Keratinocyte (primary cell): Measurements from ENCODE around the gene UGT2B7. TPM values are rescaled to one million over a fixed set of nuclear protein-coding genes. Genes with fewer than 3 reads are reported as not detected.
"Not testable (repeated sequence)": the region's sequence is repeated elsewhere in the genome, so short reads cannot be mapped to it uniquely, and the experiment has no call there.

Source experiments
- DNase-seq: peaks from one replicate; pipeline ENCODE4 v3.0.0-alpha.2; 2011; ENCODE audit warnings: low read depth, missing footprints, low spot score
- FAIRE-seq: peaks from 2 replicates; lab custom pipeline; 2011; peaks lifted over from hg19 to GRCh38; lab: Jason Lieb, UNC
- H2AFZ ChIP-seq: 2 replicates; pipeline ENCODE4 v1.6.0; 2012; ENCODE audit warnings: low read length, control low read depth, inconsistent platforms; ENCODE audit not compliant: control insufficient read depth
- H3K27ac ChIP-seq: 2 replicates; pipeline ENCODE4 v1.5.1; 2011; ENCODE audit warnings: low read length; ENCODE audit not compliant: control insufficient read depth, insufficient read depth
- H3K27me3 ChIP-seq: 3 replicates; pipeline ENCODE4 v1.6.0; 2011; ENCODE audit warnings: low read length; ENCODE audit not compliant: control insufficient read depth, insufficient read depth; ENCODE audit errors: extremely low read depth
- H3K36me3 ChIP-seq, 2 experiments: 2 replicates in 1 of 2; 3 replicates in 1 of 2; pipeline ENCODE4 v1.5.1; 2011; ENCODE audit warnings: low read length in 2 of 2, mild to moderate bottlenecking in 1 of 2; ENCODE audit not compliant: control insufficient read depth in 2 of 2, insufficient read depth in 2 of 2; ENCODE audit errors: extremely low read depth in 1 of 2
- H3K4me1 ChIP-seq: 3 replicates; pipeline ENCODE4 v1.5.1; 2011; ENCODE audit warnings: low read length; ENCODE audit not compliant: control insufficient read depth, insufficient read depth; ENCODE audit errors: extremely low read depth
- H3K4me2 ChIP-seq: 3 replicates; pipeline ENCODE4 v1.6.0; 2011; ENCODE audit warnings: low read depth, low read length; ENCODE audit not compliant: control insufficient read depth, insufficient read depth; ENCODE audit errors: extremely low read depth
- H3K4me3 ChIP-seq, 3 experiments: fragments of 200-600 bp in 1 of 3; sonication (generic) in 1 of 3; 2 replicates in 2 of 3; 3 replicates in 1 of 3; pipeline ENCODE4 v1.5.1; 2011 to 2016; ENCODE audit warnings: low read length in 3 of 3, mild to moderate bottlenecking in 3 of 3, control low read depth in 2 of 3, inconsistent platforms in 1 of 3, low read depth in 1 of 3, mixed read lengths in 1 of 3, mixed run types in 1 of 3, moderate library complexity in 1 of 3; ENCODE audit not compliant: control insufficient read depth in 2 of 3, insufficient read depth in 2 of 3; ENCODE audit errors: extremely low read depth in 1 of 3
- H3K79me2 ChIP-seq: 2 replicates; pipeline ENCODE4 v1.6.0; 2012; ENCODE audit warnings: low read length; ENCODE audit not compliant: control insufficient read depth, insufficient read depth
- H3K9ac ChIP-seq: 3 replicates; pipeline ENCODE4 v1.6.0; 2011; ENCODE audit warnings: low read length; ENCODE audit not compliant: control insufficient read depth, insufficient read depth; ENCODE audit errors: extremely low read depth
- H3K9me1 ChIP-seq: 3 replicates; pipeline ENCODE4 v1.6.0; 2011; ENCODE audit warnings: low read length; ENCODE audit not compliant: control insufficient read depth, insufficient read depth; ENCODE audit errors: extremely low read depth
- H3K9me3 ChIP-seq: 2 replicates; pipeline ENCODE4 v1.5.1; 2012; ENCODE audit warnings: low read depth, low read length; ENCODE audit not compliant: control insufficient read depth
- H4K20me1 ChIP-seq: 3 replicates; pipeline ENCODE4 v1.6.0; 2011; ENCODE audit warnings: low read length; ENCODE audit not compliant: control insufficient read depth, insufficient read depth; ENCODE audit errors: extremely low read depth
- CTCF ChIP-seq, 3 experiments: IDR thresholded peaks in 1 of 3; conservative IDR thresholded peaks in 1 of 3; optimal IDR thresholded peaks in 1 of 3; 2 replicates in 2 of 3; 3 replicates in 1 of 3; pipeline versions ENCODE3 to v1.5.1; 2011; ENCODE audit warnings: low read length in 3 of 3, mild to moderate bottlenecking in 3 of 3, moderate library complexity in 2 of 3, control low read depth in 1 of 3, inconsistent platforms in 1 of 3; ENCODE audit not compliant: insufficient read depth in 2 of 3; ENCODE audit errors: extremely low read depth in 1 of 3
- EZH2 ChIP-seq: IDR thresholded peaks from one replicate; pipeline ENCODE4 v1.6.1; 2012; ENCODE audit warnings: inconsistent platforms, mild to moderate bottlenecking, low read length, moderate library complexity
- dilution Hi-C: fragments of 300-500 bp; cut with MboI; formaldehyde crosslinking; loops from one replicate; pipeline ENCODE4 v1.7.0; 2020; ENCODE audit warnings: low sequenced_read_pairs; ENCODE audit not compliant: extremely low pct_ligation_motif_present
- polyA minus RNA-seq, 3 experiments: library from RNA; depleted of rRNA, polyadenylated mRNA; stranded (reverse); fragments of >200 nt; gene quantifications; 1 replicate in 1 of 3; 2 replicates in 1 of 3; 3 replicates in 1 of 3; pipeline ENCODE4 v1.2.3, GENCODE V29; 2011
- polyA plus RNA-seq, 5 experiments: library from polyadenylated mRNA; depleted of rRNA in 3 of 5; stranded (reverse) in 3 of 5; stranded (forward) in 1 of 5; unstranded in 1 of 5; fragments of >200 nt; gene quantifications; 1 replicate in 1 of 5; 2 replicates in 3 of 5; 3 replicates in 1 of 5; pipeline versions ENCODE4 v1.2.1 to v1.2.3, GENCODE V29; 2011 to 2012; ENCODE audit warnings: missing spikeins in 2 of 5, low read depth in 1 of 5, low replicate concordance in 1 of 5

UGT2B7 gene
- polyA plus RNA-seq (0.05 to 0.11 TPM (median 0.05 TPM) in 3 replicates), polyA minus RNA-seq (0.13 TPM in 1 of 3 replicates, not detected in the others)
- polyA plus RNA-seq (2011; ENCODE audit: low read depth), result not detected
- polyA plus RNA-seq (2011; cell fraction: cytosol; rRNA removed), result 0.05 TPM in 1 of 2 replicates, not detected in the other
- 0.07 TPM in 1 of 2 replicates, not detected in the other for polyA plus RNA-seq (2011; cell fraction: nucleus; rRNA removed)
- not detected in 2 replicates for polyA plus RNA-seq (2012; ENCODE audit: low replicate concordance)
- polyA minus RNA-seq (2011; cell fraction: cytosol; rRNA and poly(A)+ RNA removed), result not detected
- polyA minus RNA-seq (2011; cell fraction: nucleus; rRNA and poly(A)+ RNA removed), result not detected in 2 replicates

- DNase-seq, result no peak
Measured at GRCh38 chr4:69096111-69096656, at the start of gene UGT2B7. Gene UGT2B7 (plus strand): TSS chr4:69096474. CDS start chr4:69096521, 47 bp downstream.

GRCh38 chr4:69049860-69050259 is 46.4 kb upstream of the UGT2B7 start:
- Histone ChIP-seq H4K20me1 (no peaks in the 10 kb centered on the region), H3K4me2 (no peak overlapping the region), H3K4me1 (peaks cover under 1% of the 10 kb centered on the region), H3K27me3 (no peaks in the 10 kb centered on the region), H3K27ac (no peak overlapping the region), H3K4me3 (no peak overlapping the region), H3K79me2 (no peaks in the 10 kb centered on the region), H3K9me3 (no peaks in the 10 kb centered on the region), H2AFZ (no peak overlapping the region), H3K36me3 (no peaks in the 10 kb centered on the region), H3K9ac (no peak overlapping the region), H3K9me1 (no peaks in the 10 kb centered on the region)
- DNase-seq (no peak), FAIRE-seq (no peak)
- dilution Hi-C loops, result no loop called here
- no peak for TF ChIP-seq CTCF (optimal IDR thresholded peaks at IDR 0.05 in 1 of 3, IDR thresholded peaks at IDR 0.05 in 1 of 3, conservative IDR thresholded peaks at IDR 0.05 in 1 of 3; ENCODE audit: extremely low read depth in 1 of 3, insufficient read depth in 2 of 3, low read length in 3 of 3)
- TF ChIP-seq EZH2, result no peak

More at GRCh38 chr4:69096111-69096656, at the start of gene UGT2B7:
- Histone ChIP-seq H3K9me3 (no peaks in the 10 kb centered on the region), H4K20me1 (no peaks in the 10 kb centered on the region), H2AFZ (no peak within 1 kb of the TSS), H3K4me2 (peak within 1 kb of the TSS; percentile 47), H3K27me3 (no peaks in the 10 kb centered on the region), H3K36me3 (no peaks in the 10 kb centered on the region), H3K4me3 (peak within 1 kb of the TSS in 1 of 3 experiments; percentile 10), H3K27ac (peak within 1 kb of the TSS; percentile 29), H3K79me2 (no peaks in the 10 kb centered on the region), H3K9me1 (no peaks in the 10 kb centered on the region), H3K4me1 (peaks cover 16% of the 10 kb centered on the region), H3K9ac (no peak within 1 kb of the TSS)
- dilution Hi-C loops, result no loop called here
- FAIRE-seq, result peak; percentile 55
- TF ChIP-seq CTCF (optimal IDR thresholded peaks at IDR 0.05 in 1 of 3, IDR thresholded peaks at IDR 0.05 in 1 of 3, conservative IDR thresholded peaks at IDR 0.05 in 1 of 3; ENCODE audit: extremely low read depth in 1 of 3, insufficient read depth in 2 of 3, low read length in 3 of 3), result no peak
- TF ChIP-seq EZH2, result no peak

DNA sequence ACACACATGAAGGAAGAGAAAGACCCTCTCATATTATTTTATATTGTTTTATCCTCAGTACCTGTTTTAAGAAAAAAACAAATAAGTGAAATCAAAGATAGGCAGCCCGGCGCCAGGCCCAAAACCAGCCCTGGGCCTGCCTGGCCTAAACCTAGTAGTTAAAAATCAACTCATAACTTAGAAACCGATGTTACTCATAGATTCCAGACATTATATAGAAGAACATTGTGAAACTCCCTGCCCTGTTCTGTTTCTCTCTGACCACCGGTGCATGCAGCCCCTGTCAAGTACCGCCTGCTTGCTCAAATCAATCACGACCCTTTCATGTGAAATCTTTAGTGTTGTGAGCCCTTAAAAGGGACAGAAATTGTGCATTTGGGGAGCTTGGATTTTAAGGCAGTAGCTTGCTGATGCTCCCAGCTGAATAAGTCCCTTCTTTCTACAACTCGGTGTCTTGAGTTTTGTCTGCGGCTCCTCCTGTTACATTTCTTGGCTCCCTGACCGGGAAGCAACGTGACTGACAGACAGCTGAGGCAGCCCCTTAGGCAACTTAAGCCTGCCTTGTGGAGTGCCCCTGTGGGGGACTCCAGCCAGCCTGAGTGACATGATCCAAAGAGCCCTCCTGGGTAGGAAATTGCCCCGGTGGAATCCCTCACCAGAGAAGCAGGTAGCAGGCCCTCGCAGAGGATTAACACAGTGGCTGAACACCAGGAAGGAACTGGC is 45.3 kb upstream of the UGT2B7 start:
- H4K20me1 ChIP-seq, DNase-seq, H3K9me1 ChIP-seq, H3K36me3 ChIP-seq, H3K27me3 ChIP-seq, H3K4me1 ChIP-seq, H3K27ac ChIP-seq, H3K79me2 ChIP-seq, FAIRE-seq, H3K4me2 ChIP-seq, H3K9ac ChIP-seq, H3K9me3 ChIP-seq, dilution Hi-C loops, H3K4me3 ChIP-seq: not testable (repeated sequence)
- H2AFZ ChIP-seq, result peak overlapping the region; percentile 37
